Ishikawa (cell line): ENCODE data around the gene UBAC2.

ENCODE experiments used
- CEBPB ChIP-seq: IDR thresholded peaks from 2 replicates; pipeline ENCODE4 v1.6.1; 2012
- YY1 ChIP-seq: IDR thresholded peaks from 2 replicates; pipeline ENCODE4 v1.6.1; 2012; ENCODE audit warnings: low read depth
- TF ChIP-seq, protein P1 (sequence below): IDR thresholded peaks from 2 replicates; pipeline ENCODE4 v1.6.1; 2012; ENCODE audit warnings: low read depth, mild to moderate bottlenecking

DNA sequence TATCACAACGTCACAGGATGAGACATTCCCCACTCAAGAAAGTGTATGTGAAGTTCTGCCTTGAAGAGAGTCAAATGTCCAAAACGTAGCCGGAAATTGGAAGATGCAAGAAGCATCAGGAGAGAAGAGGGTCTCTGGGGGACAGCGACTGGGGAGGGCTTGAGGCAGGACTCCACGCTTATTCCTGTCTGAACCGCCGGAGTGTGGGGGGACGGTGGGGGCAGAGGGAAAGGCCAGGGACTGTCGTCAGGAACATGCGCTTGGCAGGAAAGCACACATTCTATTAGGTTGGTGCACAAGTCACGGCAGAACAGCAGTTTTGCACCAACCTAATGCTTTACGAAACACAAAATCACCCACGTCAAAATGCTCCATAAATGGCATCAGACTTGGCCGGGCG lies 205.3 kb downstream of the UBAC2 start:
- TF ChIP-seq YY1 (no peak), CEBPB (no peak)
- TF ChIP-seq, protein P1, sequence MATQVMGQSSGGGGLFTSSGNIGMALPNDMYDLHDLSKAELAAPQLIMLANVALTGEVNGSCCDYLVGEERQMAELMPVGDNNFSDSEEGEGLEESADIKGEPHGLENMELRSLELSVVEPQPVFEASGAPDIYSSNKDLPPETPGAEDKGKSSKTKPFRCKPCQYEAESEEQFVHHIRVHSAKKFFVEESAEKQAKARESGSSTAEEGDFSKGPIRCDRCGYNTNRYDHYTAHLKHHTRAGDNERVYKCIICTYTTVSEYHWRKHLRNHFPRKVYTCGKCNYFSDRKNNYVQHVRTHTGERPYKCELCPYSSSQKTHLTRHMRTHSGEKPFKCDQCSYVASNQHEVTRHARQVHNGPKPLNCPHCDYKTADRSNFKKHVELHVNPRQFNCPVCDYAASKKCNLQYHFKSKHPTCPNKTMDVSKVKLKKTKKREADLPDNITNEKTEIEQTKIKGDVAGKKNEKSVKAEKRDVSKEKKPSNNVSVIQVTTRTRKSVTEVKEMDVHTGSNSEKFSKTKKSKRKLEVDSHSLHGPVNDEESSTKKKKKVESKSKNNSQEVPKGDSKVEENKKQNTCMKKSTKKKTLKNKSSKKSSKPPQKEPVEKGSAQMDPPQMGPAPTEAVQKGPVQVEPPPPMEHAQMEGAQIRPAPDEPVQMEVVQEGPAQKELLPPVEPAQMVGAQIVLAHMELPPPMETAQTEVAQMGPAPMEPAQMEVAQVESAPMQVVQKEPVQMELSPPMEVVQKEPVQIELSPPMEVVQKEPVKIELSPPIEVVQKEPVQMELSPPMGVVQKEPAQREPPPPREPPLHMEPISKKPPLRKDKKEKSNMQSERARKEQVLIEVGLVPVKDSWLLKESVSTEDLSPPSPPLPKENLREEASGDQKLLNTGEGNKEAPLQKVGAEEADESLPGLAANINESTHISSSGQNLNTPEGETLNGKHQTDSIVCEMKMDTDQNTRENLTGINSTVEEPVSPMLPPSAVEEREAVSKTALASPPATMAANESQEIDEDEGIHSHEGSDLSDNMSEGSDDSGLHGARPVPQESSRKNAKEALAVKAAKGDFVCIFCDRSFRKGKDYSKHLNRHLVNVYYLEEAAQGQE: no peak
